ENCODE results near the gene ENTPD2. TPM values are rescaled to one million over a fixed set of nuclear protein-coding genes. Genes with fewer than 3 reads are reported as not detected.

Gene ENTPD2
- total RNA-seq, 1 donor from 2014 or later, result not detected

- DNase-seq, result no peak
- H3K27me3 Mint-ChIP-seq, result no peaks in the 10 kb centered on the region
- H3K4me1 Mint-ChIP-seq, result peaks cover 4% of the 10 kb centered on the region
- H3K4me3 Mint-ChIP-seq, result no peak overlapping the region
- H3K36me3 Mint-ChIP-seq (ENCODE audit: low read depth), result no peaks in the 10 kb centered on the region
- intact Hi-C loops (cut with micrococcal nuclease), result no loop called here
- no peak overlapping the region for H3K27ac Mint-ChIP-seq
- H3K9me3 Mint-ChIP-seq, result no peaks in the 10 kb centered on the region
These were observed 32.3 kb downstream of the ENTPD2 start for GRCh38 chr9:137021568-137021978.

- intact Hi-C loops (cut with micrococcal nuclease), result no loop called here
These were observed 32.9 kb downstream of the ENTPD2 start for GRCh38 chr9:137020771-137021567.

GRCh38 chr9:137019891-137020683 lies 33.8 kb downstream of the ENTPD2 start:
- peaks cover 3% of the 10 kb centered on the region for H3K4me1 Mint-ChIP-seq
- H3K36me3 Mint-ChIP-seq (ENCODE audit: low read depth), result no peaks in the 10 kb centered on the region
- no peak overlapping the region for H3K4me3 Mint-ChIP-seq
- H3K9me3 Mint-ChIP-seq, result no peaks in the 10 kb centered on the region
- intact Hi-C loops (cut with micrococcal nuclease), result no loop called here
- DNase-seq, result no peak
- H3K27me3 Mint-ChIP-seq, result no peaks in the 10 kb centered on the region
- H3K27ac Mint-ChIP-seq, result no peak overlapping the region

More at GRCh38 chr9:137020771-137021567, 32.9 kb downstream of the ENTPD2 start:
- no peak for DNase-seq
- H3K4me3 Mint-ChIP-seq, result no peak overlapping the region
- no peaks in the 10 kb centered on the region for H3K27me3 Mint-ChIP-seq
- H3K9me3 Mint-ChIP-seq, result no peaks in the 10 kb centered on the region
- H3K4me1 Mint-ChIP-seq, result peaks cover 3% of the 10 kb centered on the region
- no peaks in the 10 kb centered on the region for H3K36me3 Mint-ChIP-seq (ENCODE audit: low read depth)
- no peak overlapping the region for H3K27ac Mint-ChIP-seq

- no peaks in the 10 kb centered on the region for H3K27me3 Mint-ChIP-seq
These were observed 34.9 kb downstream of the ENTPD2 start for GRCh38 chr9:137018761-137019559.

GRCh38 chr9:137017791-137018497 lies 35.9 kb downstream of the ENTPD2 start:
- peaks cover 3% of the 10 kb centered on the region for H3K4me1 Mint-ChIP-seq
- intact Hi-C loops (cut with micrococcal nuclease), result no loop called here
- no peak overlapping the region for H3K27ac Mint-ChIP-seq
- H3K36me3 Mint-ChIP-seq (ENCODE audit: low read depth), result no peaks in the 10 kb centered on the region
- H3K9me3 Mint-ChIP-seq, result no peaks in the 10 kb centered on the region
- no peaks in the 10 kb centered on the region for H3K27me3 Mint-ChIP-seq
- H3K4me3 Mint-ChIP-seq, result no peak overlapping the region
- DNase-seq, result no peak

More at GRCh38 chr9:137018761-137019559, 34.9 kb downstream of the ENTPD2 start:
- Mint-ChIP-seq H3K4me3 (no peak overlapping the region), H3K27ac (no peak overlapping the region), H3K36me3 (ENCODE audit: low read depth) (no peaks in the 10 kb centered on the region), H3K9me3 (no peaks in the 10 kb centered on the region), H3K4me1 (peaks cover 3% of the 10 kb centered on the region)
- intact Hi-C loops (cut with micrococcal nuclease), result no loop called here
- no peak for DNase-seq

GRCh38 chr9:137017071-137017470 lies 36.8 kb downstream of the ENTPD2 start:
- Mint-ChIP-seq H3K27me3 (no peaks in the 10 kb centered on the region), H3K36me3 (ENCODE audit: low read depth) (no peaks in the 10 kb centered on the region), H3K4me1 (peaks cover 1% of the 10 kb centered on the region), H3K4me3 (no peak overlapping the region), H3K9me3 (no peaks in the 10 kb centered on the region), H3K27ac (no peak overlapping the region)
- intact Hi-C loops (cut with micrococcal nuclease), result no loop called here
- no peak for DNase-seq

GRCh38 chr9:137016436-137016835 lies 37.4 kb downstream of the ENTPD2 start:
- Mint-ChIP-seq H3K36me3 (ENCODE audit: low read depth) (no peaks in the 10 kb centered on the region), H3K27ac (no peak overlapping the region), H3K9me3 (no peaks in the 10 kb centered on the region), H3K4me3 (no peak overlapping the region), H3K4me1 (no peaks in the 10 kb centered on the region), H3K27me3 (no peaks in the 10 kb centered on the region)
- intact Hi-C loops (cut with micrococcal nuclease), result no loop called here
- DNase-seq, result no peak

GRCh38 chr9:137015976-137016375 lies 37.9 kb downstream of the ENTPD2 start:
- no peak for DNase-seq
- H3K27me3 Mint-ChIP-seq, result no peaks in the 10 kb centered on the region
- no peaks in the 10 kb centered on the region for H3K4me1 Mint-ChIP-seq
- intact Hi-C loops (cut with micrococcal nuclease), result no loop called here
- no peaks in the 10 kb centered on the region for H3K36me3 Mint-ChIP-seq (ENCODE audit: low read depth)
- H3K27ac Mint-ChIP-seq, result no peak overlapping the region
- H3K9me3 Mint-ChIP-seq, result no peaks in the 10 kb centered on the region
- no peak overlapping the region for H3K4me3 Mint-ChIP-seq

GRCh38 chr9:137015540-137015930 lies 38.3 kb downstream of the ENTPD2 start:
- Mint-ChIP-seq H3K4me1 (no peaks in the 10 kb centered on the region), H3K4me3 (no peak overlapping the region), H3K9me3 (no peaks in the 10 kb centered on the region), H3K27ac (no peak overlapping the region), H3K36me3 (ENCODE audit: low read depth) (no peaks in the 10 kb centered on the region), H3K27me3 (no peaks in the 10 kb centered on the region)
- no peak for DNase-seq
- intact Hi-C loops (cut with micrococcal nuclease), result no loop called here

GRCh38 chr9:137014776-137015539 lies 38.9 kb downstream of the ENTPD2 start:
- Mint-ChIP-seq H3K4me3 (no peak overlapping the region), H3K27ac (no peak overlapping the region), H3K9me3 (no peaks in the 10 kb centered on the region), H3K27me3 (no peaks in the 10 kb centered on the region), H3K4me1 (no peaks in the 10 kb centered on the region), H3K36me3 (ENCODE audit: low read depth) (no peaks in the 10 kb centered on the region)
- DNase-seq, result no peak
- intact Hi-C loops (cut with micrococcal nuclease), result no loop called here

- H3K27ac Mint-ChIP-seq, result no peak overlapping the region
- DNase-seq, result no peak
- intact Hi-C loops (cut with micrococcal nuclease), result no loop called here
- no peaks in the 10 kb centered on the region for H3K4me1 Mint-ChIP-seq
- H3K4me3 Mint-ChIP-seq, result no peak overlapping the region
- no peaks in the 10 kb centered on the region for H3K27me3 Mint-ChIP-seq
- H3K9me3 Mint-ChIP-seq, result no peaks in the 10 kb centered on the region
- no peaks in the 10 kb centered on the region for H3K36me3 Mint-ChIP-seq (ENCODE audit: low read depth)
These were observed 39.7 kb downstream of the ENTPD2 start for GRCh38 chr9:137014166-137014565.

- no peak overlapping the region for H3K27ac Mint-ChIP-seq
- no peaks in the 10 kb centered on the region for H3K4me1 Mint-ChIP-seq
- no peaks in the 10 kb centered on the region for H3K27me3 Mint-ChIP-seq
- no peaks in the 10 kb centered on the region for H3K36me3 Mint-ChIP-seq (ENCODE audit: low read depth)
- no peaks in the 10 kb centered on the region for H3K9me3 Mint-ChIP-seq
- intact Hi-C loops (cut with micrococcal nuclease), result no loop called here
- no peak for DNase-seq
- no peak overlapping the region for H3K4me3 Mint-ChIP-seq
These were observed 40.3 kb downstream of the ENTPD2 start for GRCh38 chr9:137013571-137013940.
